ENCODE data around the gene CEMIP.

- TF ChIP-seq CTCF (tag by site-specific recombination; IDR thresholded peaks at IDR 0.05) (no peak), ZNF416 (tag by site-specific recombination; IDR thresholded peaks at IDR 0.05) (no peak), REPIN1 (tag by site-specific recombination; IDR thresholded peaks at IDR 0.05; ENCODE audit: low read depth) (no peak), ZNF266 (tag by site-specific recombination; IDR thresholded peaks at IDR 0.05; ENCODE audit: low read depth) (no peak), REST (tag by site-specific recombination; IDR thresholded peaks at IDR 0.05) (no peak), ZNF626 (tag by site-specific recombination; IDR thresholded peaks at IDR 0.05) (no peak), HOXA7 (CRISPR knock-in tag; IDR thresholded peaks at IDR 0.05; ENCODE audit: borderline replicate concordance) (no peak), EGR2 (tag by site-specific recombination; IDR thresholded peaks at IDR 0.05; ENCODE audit: low read depth) (no peak), ZNF140 (tag by site-specific recombination; IDR thresholded peaks at IDR 0.05) (no peak), INSM2 (tag by site-specific recombination; IDR thresholded peaks at IDR 0.05) (no peak), ZNF747 (tag by site-specific recombination; IDR thresholded peaks at IDR 0.05) (no peak), ZFP3 (tag by site-specific recombination; IDR thresholded peaks at IDR 0.05; ENCODE audit: low read depth) (no peak)
Measured at GRCh38 chr15:80730926-80731325, 48.2 kb upstream of the CEMIP start.

Measured in HEK293 (cell line).